Measurements from ENCODE around the gene XRRA1.
A peak's percentile ranks its signal among the peaks of the same experiment; 100 is the strongest.

The XRRA1 gene

DNA sequence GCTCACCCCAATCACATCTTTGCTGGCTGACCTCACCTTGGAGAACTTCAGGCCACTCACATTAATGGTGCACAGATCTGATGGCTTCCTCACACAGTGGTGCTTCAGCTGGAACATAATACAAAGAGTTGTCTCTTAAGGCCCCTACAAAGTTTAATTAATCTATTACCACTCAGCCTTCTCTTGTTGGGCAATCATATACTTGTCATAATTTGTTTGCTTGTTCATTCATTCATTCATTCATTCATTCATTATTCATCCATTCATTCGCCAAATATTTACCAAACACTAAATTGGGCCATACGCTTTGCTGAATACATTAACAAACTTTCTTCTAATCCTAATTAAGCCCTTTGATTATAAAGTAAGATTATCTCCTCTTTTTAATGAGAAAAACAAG is 15.1 kb downstream of the XRRA1 start:
- Histone ChIP-seq H3K36me3 (ENCODE audit: control insufficient read depth, insufficient read depth, low read length) (no peaks in the 10 kb centered on the region), H3K79me2 (no peaks in the 10 kb centered on the region), H3K4me2 (ENCODE audit: low read length) (no peak overlapping the region), H3K9ac (no peak overlapping the region), H2AFZ (no peak overlapping the region), H3K9me3 (ENCODE audit: control insufficient read depth, low read length) (no peaks in the 10 kb centered on the region), H3K27me3 (ENCODE audit: control insufficient read depth, insufficient read depth, low read length) (no peaks in the 10 kb centered on the region), H3K4me3 (ENCODE audit: low read depth, low read length) (no peak overlapping the region), H3K4me1 (no peaks in the 10 kb centered on the region), H3K27ac (no peak overlapping the region)
- TF ChIP-seq, protein P1, sequence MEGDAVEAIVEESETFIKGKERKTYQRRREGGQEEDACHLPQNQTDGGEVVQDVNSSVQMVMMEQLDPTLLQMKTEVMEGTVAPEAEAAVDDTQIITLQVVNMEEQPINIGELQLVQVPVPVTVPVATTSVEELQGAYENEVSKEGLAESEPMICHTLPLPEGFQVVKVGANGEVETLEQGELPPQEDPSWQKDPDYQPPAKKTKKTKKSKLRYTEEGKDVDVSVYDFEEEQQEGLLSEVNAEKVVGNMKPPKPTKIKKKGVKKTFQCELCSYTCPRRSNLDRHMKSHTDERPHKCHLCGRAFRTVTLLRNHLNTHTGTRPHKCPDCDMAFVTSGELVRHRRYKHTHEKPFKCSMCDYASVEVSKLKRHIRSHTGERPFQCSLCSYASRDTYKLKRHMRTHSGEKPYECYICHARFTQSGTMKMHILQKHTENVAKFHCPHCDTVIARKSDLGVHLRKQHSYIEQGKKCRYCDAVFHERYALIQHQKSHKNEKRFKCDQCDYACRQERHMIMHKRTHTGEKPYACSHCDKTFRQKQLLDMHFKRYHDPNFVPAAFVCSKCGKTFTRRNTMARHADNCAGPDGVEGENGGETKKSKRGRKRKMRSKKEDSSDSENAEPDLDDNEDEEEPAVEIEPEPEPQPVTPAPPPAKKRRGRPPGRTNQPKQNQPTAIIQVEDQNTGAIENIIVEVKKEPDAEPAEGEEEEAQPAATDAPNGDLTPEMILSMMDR (IDR thresholded peaks at IDR 0.05): no peak

DNA sequence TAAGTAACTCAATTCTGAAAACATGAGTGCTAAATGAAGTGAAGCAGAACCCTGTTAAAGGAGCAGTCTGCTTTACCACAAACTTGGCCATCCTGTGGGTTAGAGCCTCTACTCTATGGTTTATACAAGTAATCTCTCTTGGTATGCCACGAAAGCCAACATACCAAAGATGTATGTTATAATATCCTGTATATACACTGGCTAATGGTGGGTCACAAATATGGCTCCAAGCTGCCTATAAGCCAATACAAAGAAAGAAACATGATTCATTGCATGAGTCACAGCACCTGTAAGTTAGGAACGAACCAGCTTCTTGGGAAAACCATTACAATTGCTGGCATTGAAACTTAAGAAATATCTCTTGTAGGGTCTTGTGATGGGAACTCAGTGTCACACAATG is 16.1 kb downstream of the XRRA1 start:
- no peaks in the 10 kb centered on the region for H3K9me3 ChIP-seq (ENCODE audit: control insufficient read depth, low read length)
- TF ChIP-seq, protein P1 (IDR thresholded peaks at IDR 0.05): no peak
- no peak overlapping the region for H3K4me3 ChIP-seq (ENCODE audit: low read depth, low read length)
- H3K4me1 ChIP-seq: no peaks in the 10 kb centered on the region
- no peaks in the 10 kb centered on the region for H3K79me2 ChIP-seq
- no peak overlapping the region for H3K4me2 ChIP-seq (ENCODE audit: low read length)
- no peaks in the 10 kb centered on the region for H3K36me3 ChIP-seq (ENCODE audit: control insufficient read depth, insufficient read depth, low read length)
- no peaks in the 10 kb centered on the region for H3K27me3 ChIP-seq (ENCODE audit: control insufficient read depth, insufficient read depth, low read length)
- H3K9ac ChIP-seq: no peak overlapping the region
- H3K27ac ChIP-seq: no peak overlapping the region
- H2AFZ ChIP-seq: no peak overlapping the region

DNA sequence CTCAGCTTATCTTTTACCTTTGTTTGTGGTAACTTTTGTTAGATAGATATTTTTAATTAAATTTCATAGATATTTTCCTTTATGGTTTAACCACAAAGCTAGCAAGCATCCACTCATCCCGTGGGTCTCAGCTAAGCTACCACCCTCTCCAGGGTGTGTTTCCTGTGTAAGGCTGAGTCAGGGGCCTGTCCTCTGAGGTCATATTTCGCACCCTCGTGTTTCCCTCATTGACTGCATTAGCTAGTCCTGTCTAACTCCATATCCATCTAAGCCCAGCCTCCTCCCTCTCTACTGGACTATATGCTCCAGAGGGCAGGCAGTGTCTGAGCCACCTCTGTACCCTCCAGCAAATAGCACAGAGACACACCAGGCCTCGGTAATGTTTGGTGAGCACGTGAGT is 16.7 kb downstream of the XRRA1 start:
- Histone ChIP-seq H3K9ac (no peak overlapping the region), H3K4me2 (ENCODE audit: low read length) (no peak overlapping the region), H3K27me3 (ENCODE audit: control insufficient read depth, insufficient read depth, low read length) (no peaks in the 10 kb centered on the region), H3K9me3 (ENCODE audit: control insufficient read depth, low read length) (no peaks in the 10 kb centered on the region), H3K4me3 (ENCODE audit: low read depth, low read length) (no peak overlapping the region), H2AFZ (no peak overlapping the region), H3K27ac (no peak overlapping the region), H3K79me2 (no peaks in the 10 kb centered on the region), H3K4me1 (no peaks in the 10 kb centered on the region), H3K36me3 (ENCODE audit: control insufficient read depth, insufficient read depth, low read length) (no peaks in the 10 kb centered on the region)
- TF ChIP-seq, protein P1 (IDR thresholded peaks at IDR 0.05): no peak

DNA sequence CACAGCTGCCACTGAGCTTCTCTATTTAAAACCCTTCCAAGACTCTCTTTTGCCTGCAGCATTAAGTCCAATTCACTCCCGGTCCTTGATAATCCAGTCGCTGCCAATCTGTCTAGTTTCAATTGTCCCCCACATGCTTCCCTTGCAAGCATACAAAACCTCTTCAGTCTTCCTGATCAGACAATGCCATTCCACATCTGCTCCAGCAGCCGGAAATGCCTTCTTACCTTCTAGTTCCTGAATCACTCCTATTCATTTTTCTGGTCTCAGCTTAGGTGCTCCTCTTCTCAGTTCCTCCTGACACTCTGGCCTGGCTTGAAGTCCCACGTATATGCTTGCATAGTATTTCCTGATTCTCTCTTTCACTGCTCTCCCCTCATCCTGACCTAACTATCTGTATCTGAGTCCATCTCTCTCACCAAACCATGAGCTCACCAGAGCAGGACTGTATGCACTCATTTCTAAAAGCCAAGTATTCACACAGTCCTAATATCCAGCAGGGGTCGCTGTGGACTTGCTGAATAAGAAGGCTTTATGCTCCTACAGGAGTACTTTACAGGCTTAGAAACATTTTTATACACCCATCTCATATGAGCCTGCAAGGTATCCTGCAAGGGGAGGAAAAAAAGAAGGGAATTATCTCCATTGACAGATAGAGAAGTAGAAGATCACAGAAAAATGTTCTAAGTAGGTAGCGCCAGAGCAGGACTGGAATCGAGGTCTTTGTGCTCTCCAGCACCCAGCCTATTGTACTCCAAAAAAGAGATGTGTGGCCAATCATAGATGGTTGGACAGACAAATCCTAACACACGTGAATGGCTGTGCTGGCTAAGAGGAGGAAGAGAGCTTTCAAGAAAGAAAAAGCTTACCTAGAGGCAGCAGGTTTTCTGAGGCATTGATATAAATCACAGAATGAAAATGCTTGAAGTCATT is 19.2 kb downstream of the XRRA1 start:
- Histone ChIP-seq H3K27me3 (ENCODE audit: control insufficient read depth, insufficient read depth, low read length) (no peaks in the 10 kb centered on the region), H3K4me2 (ENCODE audit: low read length) (no peak overlapping the region), H3K36me3 (ENCODE audit: control insufficient read depth, insufficient read depth, low read length) (no peaks in the 10 kb centered on the region), H3K4me1 (no peaks in the 10 kb centered on the region), H3K79me2 (no peaks in the 10 kb centered on the region), H3K9me3 (ENCODE audit: control insufficient read depth, low read length) (no peaks in the 10 kb centered on the region), H2AFZ (no peak overlapping the region), H3K9ac (no peak overlapping the region), H3K4me3 (ENCODE audit: low read depth, low read length) (no peak overlapping the region), H3K27ac (no peak overlapping the region)
- TF ChIP-seq, protein P1 (IDR thresholded peaks at IDR 0.05): peak; percentile 76

DNA sequence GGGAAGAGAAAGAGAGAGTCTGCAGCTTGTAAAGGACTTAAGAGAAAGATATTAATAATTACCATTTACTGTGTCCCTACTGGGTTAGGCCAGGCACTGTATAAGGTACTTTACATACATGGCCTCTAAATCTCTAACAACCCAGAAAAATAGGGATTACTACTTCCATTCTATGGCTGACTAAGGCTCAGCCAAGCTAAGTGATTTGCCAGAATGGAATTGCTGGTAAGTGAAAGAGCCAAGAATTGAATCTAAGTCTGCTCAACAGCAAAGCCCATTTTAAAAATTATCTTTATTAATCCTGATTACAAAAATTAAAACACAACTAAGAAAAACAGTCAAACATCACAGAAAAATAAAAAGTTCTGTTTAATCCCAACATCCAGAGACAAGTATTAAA is 21.4 kb downstream of the XRRA1 start:
- Histone ChIP-seq H2AFZ (no peak overlapping the region), H3K27me3 (ENCODE audit: control insufficient read depth, insufficient read depth, low read length) (no peaks in the 10 kb centered on the region), H3K4me3 (ENCODE audit: low read depth, low read length) (no peak overlapping the region), H3K27ac (no peak overlapping the region), H3K36me3 (ENCODE audit: control insufficient read depth, insufficient read depth, low read length) (no peaks in the 10 kb centered on the region), H3K79me2 (no peaks in the 10 kb centered on the region), H3K4me2 (ENCODE audit: low read length) (no peak overlapping the region), H3K9me3 (ENCODE audit: control insufficient read depth, low read length) (no peaks in the 10 kb centered on the region), H3K9ac (no peak overlapping the region), H3K4me1 (no peaks in the 10 kb centered on the region)
- TF ChIP-seq, protein P1 (IDR thresholded peaks at IDR 0.05): no peak
